Stimulated activated CD4-positive, alpha-beta T cell treated with anti-CD3 and anti-CD28 coated beads, Interleukin-15, amount 100 ng/mL, for 1 hour (primary cell): ENCODE data around the gene DLG2.

Experiments
- DNase-seq, 2 donors: peaks; one replicate each; pipeline ENCODE4 v3.0.0-alpha.2; 2020; ENCODE audit warnings: low read depth in 1 of 2, low spot score in 1 of 2

The DLG2 gene

GRCh38 chr11:84686716-84687115 is 940.4 kb downstream of the DLG2 start:
- DNase-seq: no peak

DNA sequence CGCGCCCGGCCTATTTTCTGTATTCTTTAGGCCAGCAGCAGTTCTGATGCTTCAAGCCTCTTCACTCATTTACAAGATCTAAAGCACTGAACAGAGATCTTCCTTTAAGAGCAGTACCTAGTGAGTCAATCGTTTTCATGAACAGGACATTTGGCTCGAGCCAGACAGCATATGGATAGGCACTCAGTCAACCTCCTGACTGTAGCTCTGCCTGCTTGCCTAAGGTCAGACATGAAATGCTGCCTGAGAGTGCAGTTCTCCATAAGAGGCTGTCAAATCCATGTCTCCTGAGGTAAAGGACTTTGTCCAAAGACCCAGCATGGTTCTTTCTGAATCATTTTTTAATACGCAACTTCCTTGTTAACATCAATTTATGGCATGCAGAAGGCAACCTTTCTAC is 941.2 kb downstream of the DLG2 start:
- no peak for DNase-seq

DNA sequence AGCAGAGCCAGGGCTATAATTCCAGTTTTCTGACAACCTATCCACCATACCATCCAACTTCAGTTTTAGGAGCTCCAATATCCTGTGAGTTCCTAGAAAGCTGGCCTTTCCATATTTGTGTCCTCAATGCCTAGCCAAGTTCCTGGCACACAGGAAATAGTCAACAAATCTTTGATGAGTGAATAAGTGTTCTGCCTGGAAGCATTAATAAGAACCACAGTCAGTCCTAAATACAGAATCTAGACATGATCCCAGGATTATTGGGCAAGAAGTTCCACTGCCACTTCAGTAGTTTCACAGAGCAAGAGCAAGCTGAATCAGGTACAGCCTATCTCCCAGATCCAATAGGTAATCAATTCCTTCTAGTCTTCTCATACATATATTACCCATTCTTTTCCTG is 942.0 kb downstream of the DLG2 start:
- DNase-seq: no peak

- DNase-seq: no peak
Observed at GRCh38 chr11:84681456-84681855, 945.7 kb downstream of the DLG2 start.

DNA sequence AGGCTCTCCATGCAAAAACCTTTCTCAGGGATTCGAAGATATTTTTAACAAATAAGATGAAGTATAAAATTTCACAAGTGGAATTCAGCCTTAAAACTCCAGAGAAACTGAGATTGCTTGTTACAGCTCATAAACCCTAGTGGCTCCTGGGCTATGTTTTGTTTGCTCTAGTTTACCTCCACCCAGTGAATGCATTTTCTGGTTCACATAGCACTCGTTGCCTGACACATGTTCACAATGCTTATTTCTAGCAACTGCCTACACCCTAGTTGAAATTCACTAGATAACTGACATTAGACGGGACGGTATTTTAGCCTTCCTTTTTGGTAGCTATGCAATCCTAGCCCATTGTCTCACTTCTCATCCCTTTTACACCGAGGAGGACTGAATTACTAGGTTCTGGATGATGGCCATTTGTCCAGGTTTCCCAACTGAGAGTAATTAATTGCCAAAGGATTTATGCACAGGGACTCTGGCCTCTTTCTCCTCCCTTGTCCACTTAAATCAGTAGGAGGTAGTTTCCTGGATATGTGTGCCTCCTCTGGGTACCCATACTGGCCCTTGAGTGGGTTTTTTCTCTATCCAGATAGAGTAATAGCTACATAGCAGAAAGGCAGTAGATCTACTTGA is 951.6 kb downstream of the DLG2 start:
- DNase-seq: no peak

DNA sequence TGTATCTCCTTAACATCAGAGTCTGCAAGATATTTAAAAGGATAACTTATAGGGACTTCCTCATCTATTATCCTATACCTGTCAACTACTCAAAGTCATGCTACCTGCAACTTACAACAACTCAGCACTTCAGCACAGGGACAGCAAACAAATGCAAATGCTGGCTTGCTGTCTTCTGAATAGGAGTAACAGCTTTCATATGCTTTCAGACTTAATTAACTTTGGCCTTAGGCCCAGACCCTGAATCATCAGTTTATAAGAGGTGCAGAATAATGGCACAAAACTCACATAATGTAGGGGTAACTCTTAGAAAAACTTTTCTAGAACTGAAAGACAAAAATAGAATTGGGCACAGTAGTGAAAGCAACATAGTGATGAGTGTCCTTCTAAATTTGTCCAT is 953.4 kb downstream of the DLG2 start:
- DNase-seq: no peak

- DNase-seq: no peak
Observed at GRCh38 chr11:84671325-84671999, 955.7 kb downstream of the DLG2 start.

- DNase-seq: no peak
Observed at GRCh38 chr11:84663731-84664130, 963.4 kb downstream of the DLG2 start.

- DNase-seq: no peak
Observed at GRCh38 chr11:84660257-84660977, 966.7 kb downstream of the DLG2 start.

GRCh38 chr11:84655712-84656111 is 971.4 kb downstream of the DLG2 start:
- DNase-seq: no peak

- DNase-seq: no peak
Observed at GRCh38 chr11:84648471-84648870, 978.7 kb downstream of the DLG2 start.

DNA sequence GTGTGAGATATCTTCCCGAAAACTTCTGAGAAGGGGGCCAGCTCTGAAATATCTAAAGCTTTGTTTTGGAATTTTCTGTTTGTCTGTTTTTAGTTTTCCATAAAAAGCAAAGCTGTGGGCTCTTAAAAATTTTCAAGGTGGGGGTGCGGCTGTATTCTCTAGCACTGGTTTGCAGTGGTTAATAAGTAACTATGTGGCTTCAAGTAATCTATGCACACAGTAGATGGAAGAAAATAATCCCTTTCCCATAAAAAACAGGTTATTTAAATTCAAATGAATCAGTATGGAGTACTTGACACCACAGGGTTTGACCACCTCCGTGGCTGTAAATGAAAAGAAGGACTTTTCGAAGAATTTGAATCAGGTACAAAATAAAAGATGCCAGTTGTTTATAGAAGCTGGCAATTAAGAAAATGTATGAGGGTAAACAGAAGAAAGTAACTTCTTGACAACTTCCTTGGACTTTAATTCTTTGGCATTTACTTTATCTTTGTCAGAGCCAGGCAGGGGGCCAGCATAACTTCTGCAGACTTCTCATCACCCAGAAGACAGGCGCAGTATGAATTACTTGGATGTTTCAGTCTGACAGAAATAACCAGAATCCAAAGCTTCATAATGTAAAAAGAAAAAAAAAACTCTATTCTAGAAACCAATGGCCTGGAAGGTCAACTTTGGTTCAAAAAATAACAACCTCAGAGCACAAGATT is 981.0 kb downstream of the DLG2 start:
- no peak for DNase-seq

DNA sequence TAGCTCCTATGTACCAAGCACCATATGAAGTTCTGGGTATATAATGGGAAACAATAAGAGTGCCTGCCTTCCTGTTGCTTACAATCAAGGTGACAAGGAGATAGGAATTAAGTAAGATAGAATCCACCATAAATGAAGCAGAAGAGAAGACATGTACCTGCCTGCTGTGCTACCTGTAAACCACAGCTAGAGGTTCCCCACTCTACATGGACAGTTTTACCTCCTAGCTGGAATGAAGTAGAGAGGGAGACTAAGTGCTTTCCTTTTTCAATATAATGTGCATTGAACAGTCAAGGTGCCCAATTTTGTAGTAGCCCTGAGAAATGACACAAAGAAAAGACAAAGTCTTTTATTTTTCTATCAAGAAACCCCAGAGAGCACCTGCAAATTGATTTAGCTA is 984.6 kb downstream of the DLG2 start:
- no peak for DNase-seq

DNA sequence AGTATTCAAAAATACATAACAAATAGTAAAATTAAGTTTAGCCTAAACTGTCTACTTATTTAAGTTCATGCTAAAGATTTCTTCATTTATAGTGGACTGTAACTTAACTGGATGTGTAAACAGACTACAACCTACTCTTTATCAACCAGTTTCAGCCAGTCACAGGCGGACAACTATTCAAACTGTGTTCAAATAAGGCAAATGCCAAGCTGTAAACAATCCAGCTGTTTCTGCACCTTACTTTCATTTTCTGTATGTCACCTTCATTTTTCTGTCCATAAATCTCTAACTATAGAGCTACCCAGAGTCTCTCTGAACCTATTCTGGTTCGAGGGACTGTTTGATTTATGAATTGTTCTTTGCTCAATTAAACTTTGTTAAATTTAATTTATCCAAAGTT is 992.8 kb downstream of the DLG2 start:
- no peak for DNase-seq

GRCh38 chr11:84628871-84629620 is 998.1 kb downstream of the DLG2 start:
- DNase-seq: no peak

DNA sequence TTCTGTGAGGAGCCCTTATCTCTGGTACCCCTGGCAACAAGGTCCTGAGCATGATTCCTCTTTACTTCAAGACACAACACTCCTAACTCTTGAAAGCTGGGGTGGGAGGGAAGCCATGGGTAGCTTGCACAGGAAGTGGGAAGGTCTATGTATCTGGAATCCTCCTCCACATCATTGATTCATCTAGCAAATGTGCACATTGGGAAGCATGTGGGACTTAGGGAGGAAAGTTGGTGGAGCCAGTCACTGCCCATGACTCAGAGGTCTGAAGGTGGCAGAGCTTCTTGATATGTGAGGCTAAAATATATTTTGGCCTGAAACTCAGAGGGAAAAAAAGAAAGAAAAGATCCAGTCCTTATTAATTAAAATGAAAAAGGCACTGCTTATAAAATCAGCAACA is 1000.9 kb downstream of the DLG2 start:
- DNase-seq: no peak

GRCh38 chr11:84612645-84613044 is 1014.5 kb downstream of the DLG2 start:
- DNase-seq: no peak

GRCh38 chr11:84608837-84609196 is 1018.3 kb downstream of the DLG2 start:
- DNase-seq: no peak

DNA sequence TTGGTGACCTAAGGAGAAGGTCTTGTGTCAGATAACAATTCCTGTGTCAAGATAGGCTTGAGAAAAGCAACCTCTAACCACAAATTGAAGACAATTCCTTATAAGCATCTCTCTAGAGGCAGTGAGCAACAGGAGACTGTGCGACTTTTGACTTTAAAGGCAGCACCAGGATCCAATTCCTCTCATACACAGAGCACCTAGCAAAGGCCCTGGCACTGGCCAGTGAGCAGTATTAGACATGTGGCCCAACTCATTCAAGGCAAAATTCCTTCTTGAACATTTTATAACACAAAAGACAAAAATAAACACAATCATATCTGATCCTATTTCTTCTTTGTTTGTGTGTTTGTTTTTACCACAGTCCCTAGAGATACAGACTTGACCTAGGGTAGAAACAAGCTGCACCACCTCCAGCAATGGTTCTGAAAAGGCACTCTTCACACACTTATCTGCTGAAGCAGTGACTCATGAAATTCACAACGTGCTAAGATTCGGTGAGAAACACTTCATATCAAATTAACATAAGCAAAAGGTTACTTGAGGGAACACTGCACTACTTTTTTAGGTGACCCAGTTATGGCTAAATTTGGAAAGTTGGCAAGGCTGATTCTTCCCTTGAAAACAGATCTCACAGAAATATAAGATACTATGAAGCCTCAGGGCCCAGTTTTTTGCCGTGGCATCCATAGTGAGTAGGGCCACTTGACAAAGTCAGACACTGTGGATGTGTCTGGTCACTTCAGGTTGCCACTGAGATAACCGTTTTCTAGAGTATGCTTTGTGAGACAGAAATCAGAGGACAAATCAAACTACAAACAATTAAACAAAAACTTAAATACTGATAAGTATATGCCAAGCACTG is 1018.9 kb downstream of the DLG2 start:
- DNase-seq: no peak

GRCh38 chr11:84594602-84595001 is 1032.5 kb downstream of the DLG2 start:
- no peak for DNase-seq
